Stimulated activated naive B cell treated with anti-CD40 and anti-IgM and Interleukin-4, amounts not matched to agents 10 μg/mL and 1 μg/mL and 100 μg/mL, for 72 hours (primary cell): ENCODE data around the gene DMXL1.
"Not testable (repeated sequence)": the region's sequence is repeated elsewhere in the genome, so short reads cannot be mapped to it uniquely, and the experiment has no call there.

ENCODE experiments used
- ATAC-seq, 2 donors: fragments of 150-1000 bp; cut with Tn5 transposase; replicated peaks; 2 replicates each; pipeline ENCODE4 v1.10.0; 2021; ENCODE audit warnings: moderate library complexity in 1 of 2
- DNase-seq: peaks from one replicate; pipeline ENCODE4 v3.0.0; 2021
- H3K27ac Mint-ChIP-seq: one replicate; pipeline ENCODE4 v1.8.0; 2022; ENCODE audit warnings: mild to moderate bottlenecking, mixed read lengths
- H3K27me3 Mint-ChIP-seq, 2 donors: one replicate each; pipeline ENCODE4 v1.8.0; 2022; ENCODE audit warnings: mixed read lengths in 2 of 2
- H3K36me3 Mint-ChIP-seq, 2 donors: one replicate each; pipeline ENCODE4 v1.8.0; 2022; ENCODE audit warnings: mixed read lengths in 2 of 2, mild to moderate bottlenecking in 1 of 2
- H3K4me1 Mint-ChIP-seq, 2 donors: one replicate each; pipeline ENCODE4 v1.8.0; 2022; ENCODE audit warnings: mixed read lengths in 2 of 2, mild to moderate bottlenecking in 1 of 2
- H3K4me3 Mint-ChIP-seq, 2 donors: one replicate each; pipeline ENCODE4 v1.8.0; 2022; ENCODE audit warnings: mild to moderate bottlenecking in 2 of 2, mixed read lengths in 2 of 2, moderate library complexity in 1 of 2
- H3K9me3 Mint-ChIP-seq, 2 donors: one replicate each; pipeline ENCODE4 v1.8.0; 2022; ENCODE audit warnings: mixed read lengths in 2 of 2, mild to moderate bottlenecking in 1 of 2

The DMXL1 gene

GRCh38 chr5:119177226-119177625 lies 106.3 kb downstream of the DMXL1 start:
- Mint-ChIP-seq H3K9me3 (no peaks in the 10 kb centered on the region), H3K4me1 (peaks cover 9 to 28% of the 10 kb centered on the region in 2 donors), H3K36me3 (peaks cover 15 to 42% of the 10 kb centered on the region in 2 donors), H3K27ac (no peak overlapping the region), H3K4me3 (no peak overlapping the region), H3K27me3 (no peaks in the 10 kb centered on the region)
- ATAC-seq (peak; percentile 62 to 63), DNase-seq (no peak)

- Mint-ChIP-seq H3K36me3 (peaks cover 14 to 35% of the 10 kb centered on the region in 2 donors), H3K4me1 (peaks cover 7 to 24% of the 10 kb centered on the region in 2 donors), H3K4me3 (no peak overlapping the region), H3K27ac (no peak overlapping the region), H3K27me3 (no peaks in the 10 kb centered on the region), H3K9me3 (no peaks in the 10 kb centered on the region)
- ATAC-seq (no peak), DNase-seq (no peak)
Observed at GRCh38 chr5:119178435-119178834, 107.5 kb downstream of the DMXL1 start.

GRCh38 chr5:119179857-119180641 lies 109.2 kb downstream of the DMXL1 start:
- no peak overlapping the region for H3K27ac Mint-ChIP-seq
- DNase-seq = no peak
- H3K27me3 Mint-ChIP-seq = no peaks in the 10 kb centered on the region
- H3K9me3 Mint-ChIP-seq = no peaks in the 10 kb centered on the region
- H3K4me1 Mint-ChIP-seq = peaks cover 3 to 18% of the 10 kb centered on the region in 2 donors
- peaks cover 18 to 43% of the 10 kb centered on the region in 2 donors for H3K36me3 Mint-ChIP-seq
- ATAC-seq = peak in 1 of 2 donors; percentile 53
- no peak overlapping the region for H3K4me3 Mint-ChIP-seq

- peaks cover 18 to 33% of the 10 kb centered on the region in 2 donors for H3K36me3 Mint-ChIP-seq
- H3K27me3 Mint-ChIP-seq, H3K27ac Mint-ChIP-seq: not testable (repeated sequence)
Observed at GRCh38 chr5:119185512-119185911, 114.6 kb downstream of the DMXL1 start.

GRCh38 chr5:119187776-119188529 lies 117.1 kb downstream of the DMXL1 start:
- Mint-ChIP-seq H3K4me1 (peaks cover 4 to 16% of the 10 kb centered on the region in 2 donors), H3K36me3 (peaks cover 22 to 34% of the 10 kb centered on the region in 2 donors), H3K9me3 (no peaks in the 10 kb centered on the region), H3K27me3 (no peaks in the 10 kb centered on the region), H3K4me3 (peak overlapping the region in 1 of 2 donors; percentile 46), H3K27ac (no peak overlapping the region)
- DNase-seq (no peak), ATAC-seq (no peak)

More at GRCh38 chr5:119185512-119185911, 114.6 kb downstream of the DMXL1 start:
- not testable (repeated sequence) for H3K4me3 Mint-ChIP-seq, ATAC-seq, H3K9me3 Mint-ChIP-seq, DNase-seq
- H3K4me1 Mint-ChIP-seq = peaks cover 4 to 16% of the 10 kb centered on the region in 2 donors

GRCh38 chr5:119190470-119191095 lies 119.7 kb downstream of the DMXL1 start:
- DNase-seq (no peak), ATAC-seq (no peak)
- Mint-ChIP-seq H3K9me3 (no peaks in the 10 kb centered on the region), H3K36me3 (peaks cover 16 to 26% of the 10 kb centered on the region in 2 donors), H3K4me3 (no peak overlapping the region), H3K27me3 (no peaks in the 10 kb centered on the region), H3K27ac (no peak overlapping the region), H3K4me1 (peaks cover 4 to 8% of the 10 kb centered on the region in 2 donors)

GRCh38 chr5:119191944-119192343 lies 121.1 kb downstream of the DMXL1 start:
- H3K27me3 Mint-ChIP-seq = no peaks in the 10 kb centered on the region
- no peak overlapping the region for H3K27ac Mint-ChIP-seq
- peaks cover 17 to 29% of the 10 kb centered on the region in 2 donors for H3K36me3 Mint-ChIP-seq
- ATAC-seq = no peak
- H3K4me1 Mint-ChIP-seq = peaks cover 4 to 8% of the 10 kb centered on the region in 2 donors
- H3K9me3 Mint-ChIP-seq = no peaks in the 10 kb centered on the region
- H3K4me3 Mint-ChIP-seq = no peak overlapping the region
- DNase-seq = no peak

GRCh38 chr5:119200795-119201194 lies 129.9 kb downstream of the DMXL1 start:
- Mint-ChIP-seq H3K9me3 (peaks cover 7 to 8% of the 10 kb centered on the region in 2 donors), H3K4me3 (no peak overlapping the region), H3K4me1 (peaks cover 24 to 26% of the 10 kb centered on the region in 2 donors), H3K27ac (no peak overlapping the region), H3K27me3 (no peaks in the 10 kb centered on the region), H3K36me3 (peaks cover 53 to 73% of the 10 kb centered on the region in 2 donors)
- DNase-seq (no peak), ATAC-seq (no peak)

GRCh38 chr5:119207105-119207504 lies 136.2 kb downstream of the DMXL1 start:
- no peak for ATAC-seq
- H3K36me3 Mint-ChIP-seq = peaks cover 10 to 40% of the 10 kb centered on the region in 2 donors

GRCh38 chr5:119212026-119212425 lies 141.1 kb downstream of the DMXL1 start:
- peaks cover 6 to 12% of the 10 kb centered on the region in 2 donors for H3K4me1 Mint-ChIP-seq
- DNase-seq (no peak), ATAC-seq (no peak)
- peak overlapping the region; percentile 56 for H3K27ac Mint-ChIP-seq
- no peaks in the 10 kb centered on the region for H3K27me3 Mint-ChIP-seq
- H3K9me3 Mint-ChIP-seq = no peaks in the 10 kb centered on the region
- no peak overlapping the region for H3K4me3 Mint-ChIP-seq
- H3K36me3 Mint-ChIP-seq = peaks cover 17 to 40% of the 10 kb centered on the region in 2 donors

More at GRCh38 chr5:119207105-119207504, 136.2 kb downstream of the DMXL1 start:
- Mint-ChIP-seq H3K4me3 (no peak overlapping the region), H3K9me3 (peaks cover 0 to under 1% of the 10 kb centered on the region in 2 donors), H3K27ac (no peak overlapping the region), H3K4me1 (peaks cover 2 to 3% of the 10 kb centered on the region in 2 donors), H3K27me3 (no peaks in the 10 kb centered on the region)
- DNase-seq = no peak

GRCh38 chr5:119212676-119213075 lies 141.8 kb downstream of the DMXL1 start:
- H3K4me1 Mint-ChIP-seq = peaks cover 6 to 12% of the 10 kb centered on the region in 2 donors
- DNase-seq = no peak
- H3K27me3 Mint-ChIP-seq = no peaks in the 10 kb centered on the region
- H3K9me3 Mint-ChIP-seq = no peaks in the 10 kb centered on the region
- no peak overlapping the region for H3K27ac Mint-ChIP-seq
- ATAC-seq = no peak
- H3K4me3 Mint-ChIP-seq = no peak overlapping the region
- H3K36me3 Mint-ChIP-seq = peaks cover 17 to 43% of the 10 kb centered on the region in 2 donors

GRCh38 chr5:119217183-119217582 lies 146.3 kb downstream of the DMXL1 start:
- no peaks in the 10 kb centered on the region for H3K9me3 Mint-ChIP-seq
- peaks cover 19 to 29% of the 10 kb centered on the region in 2 donors for H3K4me1 Mint-ChIP-seq

GRCh38 chr5:119218830-119219782 lies 148.2 kb downstream of the DMXL1 start:
- Mint-ChIP-seq H3K4me3 (no peak overlapping the region), H3K9me3 (no peaks in the 10 kb centered on the region), H3K27me3 (no peaks in the 10 kb centered on the region), H3K4me1 (peaks cover 15 to 31% of the 10 kb centered on the region in 2 donors), H3K36me3 (peaks cover 14 to 32% of the 10 kb centered on the region in 2 donors), H3K27ac (no peak overlapping the region)
- ATAC-seq (no peak), DNase-seq (no peak)

More at GRCh38 chr5:119217183-119217582, 146.3 kb downstream of the DMXL1 start:
- no peaks in the 10 kb centered on the region for H3K27me3 Mint-ChIP-seq
- ATAC-seq (no peak), DNase-seq (no peak)
- no peak overlapping the region for H3K4me3 Mint-ChIP-seq
- H3K27ac Mint-ChIP-seq = no peak overlapping the region
- peaks cover 17 to 38% of the 10 kb centered on the region in 2 donors for H3K36me3 Mint-ChIP-seq
